SW 1271 (cell line): ENCODE data around the gene TTLL10.

Source experiments
- DNase-seq, 2 experiments: peaks; one replicate each; lab custom pipeline; 2025; lab: John Stamatoyannopoulos, UW

The TTLL10 gene

GRCh38 chr1:1206376-1206965 is 32.8 kb downstream of the TTLL10 start, which contains the start of gene TNFRSF18:
TNFRSF18 (minus strand) TSS chr1:1206592; CDS start chr1:1206571, 21 bp downstream.
- DNase-seq = no peak

DNA sequence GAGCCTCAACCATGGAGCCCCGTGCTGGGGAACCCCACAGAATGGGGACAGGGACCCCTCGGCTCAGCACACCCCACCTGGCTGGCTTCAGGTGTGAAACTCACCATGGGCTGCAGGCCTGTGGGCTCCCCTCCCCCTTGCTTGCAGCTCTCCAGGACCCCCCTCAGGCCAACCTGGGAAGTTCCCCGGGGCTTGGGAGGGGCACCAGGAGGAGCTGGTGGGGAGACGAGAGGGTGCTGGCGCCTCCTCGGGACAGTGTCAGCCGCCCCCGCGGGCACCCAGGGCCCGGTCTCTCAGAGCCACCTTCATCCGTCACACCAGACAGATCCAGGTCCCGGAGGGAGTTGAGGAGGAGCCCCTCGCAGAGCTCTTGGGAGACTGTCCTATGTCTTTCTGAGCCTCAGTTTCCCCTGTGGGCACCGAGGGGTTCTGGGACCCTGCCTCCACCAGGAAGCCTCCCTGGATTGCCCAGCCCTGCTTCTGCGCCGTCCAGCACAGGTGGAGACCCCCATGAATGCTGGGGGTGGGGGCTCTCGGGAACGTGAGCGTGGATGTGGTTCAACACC is 33.4 kb downstream of the TTLL10 start:
- no peak for DNase-seq

DNA sequence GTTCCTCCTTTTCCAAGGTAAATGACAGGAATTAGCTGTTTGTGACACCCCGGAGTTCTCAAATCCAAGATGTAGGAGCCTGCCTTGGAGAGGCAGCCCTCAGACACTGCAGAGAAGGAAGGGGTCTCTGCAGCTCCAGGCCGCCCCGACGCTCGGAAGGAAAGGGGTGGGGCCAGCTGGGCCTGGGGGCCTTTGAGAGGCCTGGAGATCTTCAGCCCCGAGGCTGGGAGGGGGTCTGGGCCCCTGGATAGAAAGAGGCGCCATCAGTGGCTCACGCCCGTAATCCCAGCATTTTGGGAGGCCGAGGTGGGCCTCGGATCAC is 33.9 kb downstream of the TTLL10 start:
- no peak for DNase-seq

- DNase-seq = no peak
These were observed 35.2 kb downstream of the TTLL10 start for GRCh38 chr1:1208713-1209433.

GRCh38 chr1:1210726-1211540 is 37.3 kb downstream of the TTLL10 start:
- DNase-seq = no peak

- no peak for DNase-seq
These were observed 38.1 kb downstream of the TTLL10 start for GRCh38 chr1:1211541-1212441.

DNA sequence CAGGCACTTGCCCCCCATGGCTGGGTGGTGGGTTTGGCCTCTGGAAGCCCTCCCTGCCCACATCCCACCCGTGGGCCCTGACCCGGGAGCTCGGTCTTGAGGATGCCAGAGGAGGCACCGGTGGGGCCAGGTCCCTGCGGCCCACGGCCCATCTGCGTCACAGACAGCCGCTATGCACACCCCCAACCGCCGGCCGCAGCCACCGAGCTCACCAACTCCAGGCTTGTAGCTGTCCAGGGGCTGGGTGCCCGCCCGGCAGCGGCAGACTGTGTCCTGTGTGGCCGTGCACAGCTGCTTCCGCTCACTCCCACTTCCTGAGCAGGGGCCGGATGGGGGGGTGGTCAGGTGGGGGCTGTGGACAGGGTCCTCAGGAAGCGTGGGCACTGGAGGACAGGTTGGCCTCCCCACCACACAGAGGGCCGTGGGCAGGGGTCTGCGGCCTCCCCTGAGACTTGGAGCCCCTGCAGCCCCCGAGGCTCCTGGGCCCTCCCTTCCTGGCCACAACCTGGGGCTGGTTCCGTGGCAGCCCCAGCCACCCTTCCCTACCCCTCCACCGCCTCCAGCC is 39.2 kb downstream of the TTLL10 start:
- no peak for DNase-seq

DNA sequence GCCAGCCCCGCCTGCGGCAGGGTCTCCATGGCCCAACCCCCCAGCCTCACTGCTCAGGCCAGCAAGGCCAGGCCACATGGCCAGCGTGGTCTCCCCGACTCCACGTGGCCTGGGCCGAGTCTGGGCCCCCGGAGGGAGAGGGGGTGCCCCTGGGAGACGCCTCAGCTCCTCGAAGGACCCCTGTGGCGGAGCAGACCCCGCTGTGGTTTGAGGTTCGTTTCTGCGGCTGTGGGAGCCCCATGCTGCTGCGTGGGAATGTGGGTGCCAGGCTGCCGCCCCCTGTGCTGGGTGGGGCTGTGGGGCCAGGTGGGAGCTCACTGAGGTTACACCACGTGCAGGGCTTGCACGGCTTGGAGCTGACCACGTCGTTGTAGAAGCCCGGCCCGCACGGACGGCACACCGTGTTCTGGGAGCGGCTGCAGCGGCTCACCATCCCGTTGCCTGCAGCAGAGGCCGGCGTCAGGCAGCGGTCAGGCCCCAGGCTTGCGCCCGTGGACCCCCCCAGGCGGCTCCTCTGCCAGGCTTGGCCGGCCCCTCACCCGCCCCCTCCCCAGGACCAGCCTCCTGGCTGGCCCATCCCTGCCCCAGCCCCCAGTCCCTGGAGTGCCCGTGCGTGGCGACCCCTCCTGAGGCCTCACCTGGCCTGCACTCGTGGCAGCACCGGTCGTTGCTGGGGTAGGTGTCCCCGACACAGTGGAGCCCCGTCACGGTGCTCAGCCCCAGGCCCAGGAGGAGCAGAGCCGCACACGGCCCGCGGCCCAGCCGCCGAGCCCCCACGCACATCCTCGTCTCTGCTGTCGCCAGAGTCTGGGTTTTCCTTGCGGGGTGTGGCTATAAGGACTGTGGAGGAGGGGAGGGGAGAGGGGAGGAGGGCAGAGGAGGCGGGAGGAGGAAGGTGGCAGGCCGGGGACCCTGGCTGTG is 39.9 kb downstream of the TTLL10 start, which contains the start of gene TNFRSF4:
TSS of gene TNFRSF4 (minus strand) at position 809 of the 921 bp plus-strand sequence. CDS start at position 783, 26 bp downstream.
- DNase-seq = no peak

DNA sequence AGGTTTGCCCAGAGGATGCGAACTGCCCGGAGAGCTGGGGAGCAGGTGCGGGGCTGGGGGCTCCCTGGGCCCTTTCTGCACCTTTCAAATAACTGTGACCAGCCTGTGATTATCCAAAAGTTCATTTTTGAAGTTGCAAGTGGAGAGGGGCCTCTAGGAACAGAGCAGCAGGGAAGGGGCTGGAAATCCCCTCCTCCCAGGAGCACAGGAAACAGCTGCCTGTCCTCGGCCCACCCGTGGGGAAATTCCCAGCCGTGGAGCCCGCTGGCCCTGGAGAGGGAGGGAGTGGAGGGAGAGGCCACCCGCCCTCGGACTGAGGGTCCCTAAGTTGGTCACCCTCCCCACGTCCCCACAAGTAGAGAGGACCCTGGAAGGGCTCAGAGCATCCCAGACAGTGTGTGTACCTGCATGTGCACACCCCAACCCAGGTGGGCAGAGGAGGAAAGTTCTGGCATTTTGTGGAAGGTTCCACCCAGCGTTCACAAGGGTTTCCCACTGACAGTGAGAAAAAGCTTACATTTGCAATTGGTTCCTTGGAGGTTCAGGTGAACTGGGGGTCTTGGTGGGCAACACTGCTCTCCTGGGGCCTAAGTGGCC is 41.5 kb downstream of the TTLL10 start:
- no peak for DNase-seq

DNA sequence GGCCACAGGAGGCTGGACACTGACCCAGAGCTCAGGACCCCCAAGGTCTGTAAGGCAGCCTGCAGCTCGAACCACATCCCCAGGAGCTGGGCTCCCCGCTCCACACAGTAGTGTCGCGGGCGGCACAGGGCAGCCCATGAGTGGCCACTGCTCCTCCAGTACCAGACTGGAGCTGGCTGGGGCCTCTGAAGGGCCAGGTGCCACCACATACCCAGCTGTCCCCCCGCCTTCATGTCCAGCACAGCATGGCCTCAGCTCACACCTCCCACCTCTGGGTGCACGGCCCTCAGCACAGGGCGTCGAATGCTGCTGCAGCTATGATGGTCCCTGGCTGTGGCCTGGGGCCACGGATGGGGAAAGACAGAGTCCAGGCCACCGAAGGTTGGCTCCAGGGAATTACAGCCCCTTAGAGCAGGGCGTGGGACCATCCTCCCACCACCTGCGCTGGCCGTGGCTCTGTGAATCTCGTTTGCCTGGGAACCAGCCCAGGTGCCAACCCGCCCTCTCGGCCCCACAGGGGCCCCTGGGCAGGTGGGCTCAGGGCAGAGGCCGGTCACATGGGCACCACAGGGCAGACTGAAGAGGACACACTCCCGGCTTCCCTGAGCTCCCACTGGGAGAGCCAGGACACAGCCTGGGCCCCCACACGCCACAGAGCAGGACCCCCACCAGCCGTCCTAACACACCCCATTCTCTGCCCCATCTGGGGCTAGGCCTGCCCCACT is 42.4 kb downstream of the TTLL10 start:
- no peak for DNase-seq

DNA sequence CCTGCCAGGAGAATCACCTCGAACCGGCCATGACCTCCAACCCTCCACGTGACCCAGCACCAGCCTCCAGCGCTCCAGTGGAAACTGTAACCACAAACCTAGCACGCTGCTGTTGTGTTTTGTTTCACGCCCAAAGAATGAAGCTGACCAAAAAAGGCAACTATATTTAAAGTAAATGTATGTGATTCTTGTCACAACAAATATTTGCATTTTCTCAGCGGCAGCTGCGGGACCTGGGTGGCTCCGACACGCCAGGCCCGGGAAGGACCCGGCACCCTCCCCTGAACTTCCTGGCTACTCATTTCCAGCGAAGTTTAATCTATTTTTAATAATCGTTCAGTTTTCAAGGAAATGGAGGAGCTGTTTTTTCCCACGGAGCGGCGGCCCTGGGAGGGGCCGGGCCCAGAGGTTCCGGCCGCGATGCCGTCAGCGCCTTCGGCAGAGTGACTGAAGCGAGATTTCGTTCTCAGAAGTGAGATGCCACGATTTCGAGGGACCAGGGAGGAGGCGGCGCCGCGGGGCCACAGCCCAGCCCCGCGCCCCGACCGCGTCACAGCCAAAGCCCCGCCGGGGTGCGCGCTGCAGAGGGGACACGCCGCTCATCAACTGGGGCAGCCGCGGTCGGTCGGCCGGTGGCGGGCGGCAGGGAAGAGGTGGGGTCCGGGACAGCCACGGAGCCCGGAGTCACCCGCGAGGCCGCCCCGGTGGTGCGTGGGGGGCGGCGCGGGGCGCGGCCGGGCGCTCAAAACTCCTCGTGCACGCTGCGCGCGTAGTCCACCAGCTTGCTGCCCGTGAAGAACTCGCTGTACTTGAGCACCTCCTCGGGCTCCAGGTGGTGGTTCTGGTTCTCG is 43.3 kb downstream of the TTLL10 start:
- DNase-seq = no peak

DNA sequence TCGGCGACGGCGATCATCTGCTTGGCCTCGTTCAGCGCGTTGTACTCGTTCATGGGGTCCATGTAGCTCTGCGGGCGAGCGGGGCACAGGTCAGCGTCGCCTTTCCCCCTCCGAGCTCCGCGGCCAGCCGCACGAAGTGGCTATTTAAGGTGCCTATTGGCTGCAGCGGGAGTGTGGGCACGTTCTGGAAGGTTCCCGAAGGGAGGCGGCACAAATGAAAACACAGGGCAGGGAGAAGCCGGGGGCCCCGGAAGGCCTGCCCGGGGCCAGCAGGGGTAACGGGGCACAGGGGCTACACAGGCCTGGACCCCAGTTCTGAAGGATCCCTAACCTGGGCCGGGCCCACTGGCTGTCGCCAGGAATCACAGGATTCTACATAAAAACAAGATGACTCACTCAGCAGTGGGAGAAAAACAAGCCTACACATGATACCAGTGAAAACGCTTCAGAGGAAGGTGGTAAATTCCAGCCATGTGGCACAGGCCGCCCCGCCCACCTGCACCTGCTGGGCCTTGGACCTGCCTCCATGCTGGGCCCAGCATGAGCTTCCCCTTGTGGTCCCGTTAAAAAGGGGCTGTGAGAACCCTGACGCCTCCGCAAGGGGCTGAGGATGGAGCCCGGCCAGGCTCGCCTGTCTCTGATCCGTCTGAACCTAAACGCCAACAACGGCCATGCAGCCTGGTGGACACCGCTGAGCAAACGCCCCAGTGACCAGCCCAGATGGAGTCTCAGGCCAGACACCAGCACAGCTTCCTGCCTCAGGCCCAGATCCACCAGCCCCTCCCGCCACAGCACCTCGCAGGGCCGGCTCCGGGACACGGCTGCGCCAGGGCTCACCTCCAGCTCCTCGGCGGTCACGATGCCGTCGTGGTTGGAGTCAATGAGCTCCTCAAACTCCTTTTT is 44.2 kb downstream of the TTLL10 start:
- peak in 1 of 2 experiments; percentile 21 for DNase-seq

DNA sequence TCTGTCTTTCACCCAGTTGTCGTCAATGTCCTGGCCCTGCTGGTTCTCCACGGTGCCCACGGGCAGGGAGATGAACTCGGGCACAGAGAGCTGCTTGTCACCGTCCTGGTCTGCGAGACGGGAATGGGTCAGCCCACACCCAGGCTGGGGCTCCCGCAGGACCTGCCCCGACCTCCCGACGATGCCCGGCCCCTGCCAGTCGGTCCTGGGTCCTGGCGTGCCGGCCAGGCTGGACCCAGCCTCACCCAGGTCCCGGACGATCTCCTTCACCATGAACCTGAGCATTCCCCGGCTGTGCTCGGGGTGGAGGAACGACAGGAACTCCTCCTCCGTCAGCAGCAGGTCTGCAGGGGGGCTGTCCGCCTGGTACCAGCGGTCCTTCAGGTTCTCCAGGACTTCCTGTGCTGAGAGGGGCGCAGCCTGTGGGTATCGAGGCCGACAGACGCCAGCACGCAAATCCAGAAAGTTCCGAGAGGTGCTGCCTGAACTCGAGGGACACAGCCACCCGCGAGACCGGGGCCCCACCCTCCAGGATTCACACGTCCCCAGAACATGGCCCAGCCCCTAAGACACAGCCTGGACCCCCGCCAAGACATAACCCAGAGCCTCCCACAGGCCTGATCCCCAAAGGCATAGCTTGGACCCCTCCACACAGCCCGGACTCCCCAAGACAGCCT is 45.0 kb downstream of the TTLL10 start:
- no peak for DNase-seq

GRCh38 chr1:1219341-1219740 is 45.7 kb downstream of the TTLL10 start:
- no peak for DNase-seq

- no peak for DNase-seq
These were observed 46.5 kb downstream of the TTLL10 start for GRCh38 chr1:1220197-1220596.

DNA sequence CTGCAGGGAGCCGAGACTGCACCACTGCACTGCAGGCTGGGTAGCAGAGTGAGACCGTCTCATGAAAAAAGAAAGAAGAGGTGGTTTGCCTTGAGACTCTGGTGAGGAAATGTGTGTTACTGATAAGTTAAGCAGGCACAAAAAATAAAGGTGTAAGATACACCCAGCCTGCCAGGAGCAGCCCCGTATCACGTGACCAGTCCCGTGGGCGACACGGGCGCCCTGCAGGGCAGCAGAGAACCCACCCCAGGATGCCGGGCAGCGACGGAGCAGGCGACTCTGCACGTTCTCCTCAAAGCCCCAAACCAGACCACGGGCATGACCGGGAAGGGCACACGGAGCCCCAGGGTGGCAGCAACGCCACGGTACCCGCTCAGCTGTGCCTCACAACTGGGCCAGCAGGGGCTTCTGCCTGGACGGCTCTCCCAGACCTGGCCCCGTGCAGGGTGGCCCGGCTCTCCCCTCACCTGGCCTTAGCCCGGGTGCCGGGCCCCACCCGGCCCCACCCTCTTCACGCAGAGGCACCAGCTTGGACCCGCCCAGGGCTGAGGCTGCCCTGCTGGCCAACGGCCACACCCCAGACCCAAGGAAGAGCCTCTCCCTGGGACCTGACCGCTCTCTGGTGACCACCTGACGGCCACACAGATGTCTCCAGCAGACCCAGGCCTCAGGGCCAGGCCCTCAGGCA is 48.4 kb downstream of the TTLL10 start:
- no peak for DNase-seq
